ENCODE results near the gene TYMP. TPM values are rescaled to one million over a fixed set of nuclear protein-coding genes. Genes with fewer than 3 reads are reported as not detected.
A peak's percentile ranks its signal among the peaks of the same experiment; 100 is the strongest.

Gene TYMP
- total and polyA plus RNA-seq, 10 of the 15 experiments (the other 5 are each of a cell fraction or from before 2014, with no cell fraction given): 0.42 to 57.8 (median 24.6) TPM

DNA sequence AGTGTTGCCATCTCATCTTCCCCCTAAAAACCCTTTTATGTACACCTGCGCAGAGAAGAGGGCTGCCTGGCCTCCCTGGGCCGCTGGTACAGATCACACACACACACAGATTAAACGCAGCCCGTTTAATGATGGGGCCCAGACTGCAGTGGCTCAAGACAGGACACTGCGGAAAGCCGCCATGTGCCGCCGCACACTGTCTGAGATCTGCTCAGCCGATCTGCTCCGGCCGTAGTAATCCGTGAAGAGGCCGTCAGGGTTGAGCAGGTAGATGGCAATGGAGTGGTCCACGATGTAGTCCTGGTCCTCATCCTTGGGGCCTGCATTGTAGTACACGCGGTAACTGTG lies 6.4 kb downstream of the TYMP start:
- no peaks in the 10 kb centered on the region for H4K20me1 ChIP-seq (ENCODE audit: control insufficient read depth, insufficient read depth)
- WGBS (ENCODE audit: insufficient coverage, insufficient replicate concordance, low lambda C conversion rate, missing lambda C conversion rate): 97% methylated on average over 16 of the region's 16 CpGs
- intact Hi-C loops (cut with micrococcal nuclease; ENCODE audit: unreplicated experiment) (no loop called here), in situ Hi-C loops (cut with MboI) (no loop called here)
- H3K36me3 ChIP-seq (ENCODE audit: control insufficient read depth in 2 of 2, insufficient read depth in 2 of 2, low read length in 1 of 2): peaks cover 5 to 38% of the 10 kb centered on the region in 2 experiments; a peak in 3 of 4 replicates
- no peak overlapping the region for H3K4me3 ChIP-seq
- peaks cover 9% of the 10 kb centered on the region for H3K4me1 ChIP-seq (ENCODE audit: control insufficient read depth, insufficient read depth, low read length)
- DNase-seq (ENCODE audit: low read depth, low spot score) (no peak), FAIRE-seq (no peak), ATAC-seq (no peak)
- ChIA-PET POLR2A (interaction anchor here (4.9 kb wide), 1 partner anchor 14 kb away, joined by 84 read pairs; the partner anchor contains the start of genes LMF2 and NCAPH2), CTCF (interaction anchor here (1.5 kb wide), 1 partner anchor 14 kb away, joined by 4 read pairs; no protein-coding TSS in a partner anchor), RAD21 (ENCODE audit: unreplicated experiment) (interaction anchor here (4.4 kb wide), 1 partner anchor 15 kb away, joined by 64 read pairs; the partner anchor contains the start of genes LMF2 and NCAPH2), SMC1A (ENCODE audit: uncharacterized antibody, unreplicated experiment) (interaction anchor here (1.2 kb wide), 1 partner anchor 15 kb away, joined by 3 read pairs; no protein-coding TSS in a partner anchor)
- H3K79me2 ChIP-seq (ENCODE audit: control insufficient read depth, insufficient read depth, low read length): peaks cover 34% of the 10 kb centered on the region
- no peaks in the 10 kb centered on the region for H3K9me3 ChIP-seq (replicated peaks; ENCODE audit: control insufficient read depth, insufficient read depth, low read length)
- no peak overlapping the region for H3K9ac ChIP-seq (ENCODE audit: control insufficient read depth, insufficient read depth, low read length)
- TF ChIP-seq POLR2AphosphoS5 (IDR thresholded peaks at IDR 0.05; ENCODE audit: low read length) (peak; percentile 23), ZNF217 (IDR thresholded peaks at IDR 0.05) (no peak), NFYB (IDR thresholded peaks at IDR 0.05; ENCODE audit: insufficient read depth, low read depth, low read length) (no peak), BMI1 (IDR thresholded peaks at IDR 0.05; ENCODE audit: borderline replicate concordance) (no peak), POLR2AphosphoS2 (IDR thresholded peaks at IDR 0.05; ENCODE audit: low read depth, low read length) (peak; percentile 25; the same call in 1 of the 2 replicates)
- BruUV-seq (replicated peaks): no TSS peak
- no peak overlapping the region for H2AFZ ChIP-seq (ENCODE audit: control insufficient read depth, low read depth, low read length)
- no peak overlapping the region for H3K4me2 ChIP-seq (ENCODE audit: control insufficient read depth, insufficient read depth)
- H3K27me3 ChIP-seq (replicated peaks in 1 of 2; ENCODE audit: control insufficient read depth in 2 of 2, insufficient read depth in 2 of 2, low read length in 1 of 2): no peaks in the 10 kb centered on the region
- no peak overlapping the region for H3K27ac ChIP-seq (ENCODE audit: control insufficient read depth, insufficient read depth)

DNA sequence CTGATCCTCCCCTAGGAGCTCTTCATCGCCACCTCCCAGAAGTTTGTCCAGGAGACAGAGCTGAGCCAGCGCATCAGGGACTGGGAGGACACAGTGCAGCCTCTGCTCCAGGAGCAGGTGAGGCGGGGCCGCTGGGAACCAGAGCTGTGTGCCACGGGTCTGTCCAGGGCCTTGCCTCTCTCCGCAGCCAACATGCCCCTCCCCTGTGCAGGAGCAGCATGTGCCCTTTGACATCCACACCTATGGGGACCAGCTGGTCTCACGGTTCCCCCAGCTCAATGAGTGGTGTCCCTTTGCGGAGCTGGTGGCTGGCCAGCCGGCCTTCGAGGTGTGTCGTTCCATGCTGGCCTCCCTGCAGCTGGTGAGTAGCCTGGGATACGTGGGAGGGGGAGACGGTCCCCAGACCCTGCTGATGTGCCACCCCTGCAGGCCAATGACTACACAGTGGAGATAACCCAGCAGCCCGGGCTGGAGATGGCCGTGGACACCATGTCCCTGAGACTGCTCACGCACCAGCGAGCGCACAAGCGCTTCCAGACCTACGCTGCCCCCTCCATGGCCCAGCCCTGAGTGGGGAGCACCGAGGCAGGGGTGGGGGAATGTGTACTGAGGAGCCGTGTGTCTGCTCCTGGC lies 6.9 kb downstream of the TYMP start:
- ChIA-PET CTCF (interaction anchor here (1.5 kb wide), 1 partner anchor 14 kb away, joined by 4 read pairs; no protein-coding TSS in a partner anchor), RAD21 (ENCODE audit: unreplicated experiment) (interaction anchor here (1.2 to 4.4 kb wide), 2 partner anchors 14 to 98 kb away, joined by 3 to 64 read pairs; partner anchors contain the start of genes LMF2 and NCAPH2), SMC1A (ENCODE audit: uncharacterized antibody, unreplicated experiment) (interaction anchor here (1.2 kb wide), 1 partner anchor 14 kb away, joined by 3 read pairs; no protein-coding TSS in a partner anchor), POLR2A (interaction anchor here (4.9 kb wide), 1 partner anchor 13 kb away, joined by 84 read pairs; the partner anchor contains the start of genes LMF2 and NCAPH2)
- Histone ChIP-seq H3K27ac (ENCODE audit: control insufficient read depth, insufficient read depth) (no peak overlapping the region), H2AFZ (ENCODE audit: control insufficient read depth, low read depth, low read length) (no peak overlapping the region), H3K4me3 (no peak overlapping the region), H3K36me3 (ENCODE audit: control insufficient read depth in 2 of 2, insufficient read depth in 2 of 2, low read length in 1 of 2) (peaks cover 5 to 39% of the 10 kb centered on the region in 2 experiments; a peak in 3 of 4 replicates), H3K4me2 (ENCODE audit: control insufficient read depth, insufficient read depth) (no peak overlapping the region), H4K20me1 (ENCODE audit: control insufficient read depth, insufficient read depth) (no peaks in the 10 kb centered on the region), H3K79me2 (ENCODE audit: control insufficient read depth, insufficient read depth, low read length) (peaks cover 29% of the 10 kb centered on the region), H3K9me3 (replicated peaks; ENCODE audit: control insufficient read depth, insufficient read depth, low read length) (no peaks in the 10 kb centered on the region), H3K27me3 (replicated peaks in 1 of 2; ENCODE audit: control insufficient read depth in 2 of 2, insufficient read depth in 2 of 2, low read length in 1 of 2) (no peaks in the 10 kb centered on the region), H3K9ac (ENCODE audit: control insufficient read depth, insufficient read depth, low read length) (no peak overlapping the region), H3K4me1 (ENCODE audit: control insufficient read depth, insufficient read depth, low read length) (peaks cover 4% of the 10 kb centered on the region)
- in situ Hi-C loops (cut with MboI) (no loop called here), intact Hi-C loops (cut with micrococcal nuclease; ENCODE audit: unreplicated experiment) (no loop called here)
- TF ChIP-seq POLR2AphosphoS5 (IDR thresholded peaks at IDR 0.05; ENCODE audit: low read length) (peak; percentile 48; the same call in 1 of the 2 replicates), ATF7 (IDR thresholded peaks at IDR 0.05; ENCODE audit: low read depth) (no peak)
- ATAC-seq (no peak), DNase-seq (ENCODE audit: low read depth, low spot score) (no peak), FAIRE-seq (no peak)
- no TSS peak for BruUV-seq (replicated peaks)
- 87% methylated on average over 22 of the region's 22 CpGs for WGBS (ENCODE audit: insufficient coverage, insufficient replicate concordance, low lambda C conversion rate, missing lambda C conversion rate)
